T-helper 1 cell treated with Interleukin-12 subunit alpha and Interleukin-12 subunit beta and Interleukin-4 antibody, amounts not matched to agents 30 μg/mL and 1 μg/mL, for 36 hours (primary cell): ENCODE data around the gene RALGPS2.
"Not testable (repeated sequence)": the region's sequence is repeated elsewhere in the genome, so short reads cannot be mapped to it uniquely, and the experiment has no call there.

Source experiments
- H3K27ac Mint-ChIP-seq: one replicate; pipeline ENCODE4 v1.8.0; 2021; ENCODE audit warnings: mild to moderate bottlenecking, mixed read lengths
- H3K27me3 Mint-ChIP-seq: one replicate; pipeline ENCODE4 v1.8.0; 2021; ENCODE audit warnings: low read depth, mixed read lengths
- H3K36me3 Mint-ChIP-seq: one replicate; pipeline ENCODE4 v1.8.0; 2021; ENCODE audit warnings: low read depth, mixed read lengths
- H3K4me1 Mint-ChIP-seq: one replicate; pipeline ENCODE4 v1.8.0; 2021; ENCODE audit warnings: low read depth, mixed read lengths
- H3K4me3 Mint-ChIP-seq: one replicate; pipeline ENCODE4 v1.8.0; 2021; ENCODE audit warnings: mild to moderate bottlenecking, moderate library complexity, mixed read lengths
- H3K9me3 Mint-ChIP-seq: one replicate; pipeline ENCODE4 v1.8.0; 2021; ENCODE audit warnings: mixed read lengths

The RALGPS2 gene

GRCh38 chr1:178844436-178844835 lies 119.4 kb downstream of the RALGPS2 start:
- H3K9me3 Mint-ChIP-seq, result peaks cover 2% of the 10 kb centered on the region
- no peak overlapping the region for H3K27ac Mint-ChIP-seq
- H3K36me3 Mint-ChIP-seq, result no peaks in the 10 kb centered on the region
- no peaks in the 10 kb centered on the region for H3K27me3 Mint-ChIP-seq
- H3K4me3 Mint-ChIP-seq, result no peak overlapping the region
- no peaks in the 10 kb centered on the region for H3K4me1 Mint-ChIP-seq

- Mint-ChIP-seq H3K9me3 (peaks cover 2% of the 10 kb centered on the region), H3K27ac (no peak overlapping the region), H3K27me3 (no peaks in the 10 kb centered on the region), H3K36me3 (no peaks in the 10 kb centered on the region), H3K4me3 (no peak overlapping the region), H3K4me1 (no peaks in the 10 kb centered on the region)
These were observed 121.3 kb downstream of the RALGPS2 start for GRCh38 chr1:178846306-178846705.

- Mint-ChIP-seq H3K27me3 (no peaks in the 10 kb centered on the region), H3K36me3 (no peaks in the 10 kb centered on the region), H3K9me3 (peaks cover 2% of the 10 kb centered on the region), H3K4me1 (no peaks in the 10 kb centered on the region), H3K4me3 (no peak overlapping the region), H3K27ac (no peak overlapping the region)
These were observed 122.4 kb downstream of the RALGPS2 start for GRCh38 chr1:178847396-178847849.

GRCh38 chr1:178847919-178848318 lies 122.9 kb downstream of the RALGPS2 start:
- H3K9me3 Mint-ChIP-seq, H3K27ac Mint-ChIP-seq, H3K27me3 Mint-ChIP-seq, H3K4me1 Mint-ChIP-seq, H3K36me3 Mint-ChIP-seq, H3K4me3 Mint-ChIP-seq: not testable (repeated sequence)

GRCh38 chr1:178849918-178850317 lies 124.9 kb downstream of the RALGPS2 start:
- H3K36me3 Mint-ChIP-seq, result no peaks in the 10 kb centered on the region
- H3K4me1 Mint-ChIP-seq, result no peaks in the 10 kb centered on the region
- H3K9me3 Mint-ChIP-seq, result no peaks in the 10 kb centered on the region
- no peak overlapping the region for H3K27ac Mint-ChIP-seq
- no peaks in the 10 kb centered on the region for H3K27me3 Mint-ChIP-seq
- H3K4me3 Mint-ChIP-seq, result no peak overlapping the region

GRCh38 chr1:178857126-178857525 lies 132.1 kb downstream of the RALGPS2 start:
- H3K36me3 Mint-ChIP-seq, result no peaks in the 10 kb centered on the region

GRCh38 chr1:178862416-178862815 lies 137.4 kb downstream of the RALGPS2 start:
- H3K27me3 Mint-ChIP-seq, result no peaks in the 10 kb centered on the region
- H3K9me3 Mint-ChIP-seq, result no peaks in the 10 kb centered on the region
- no peak overlapping the region for H3K4me3 Mint-ChIP-seq
- no peak overlapping the region for H3K27ac Mint-ChIP-seq
- no peaks in the 10 kb centered on the region for H3K36me3 Mint-ChIP-seq
- no peaks in the 10 kb centered on the region for H3K4me1 Mint-ChIP-seq

More at GRCh38 chr1:178857126-178857525, 132.1 kb downstream of the RALGPS2 start:
- H3K27me3 Mint-ChIP-seq, result no peaks in the 10 kb centered on the region
- no peaks in the 10 kb centered on the region for H3K9me3 Mint-ChIP-seq
- no peak overlapping the region for H3K27ac Mint-ChIP-seq
- no peaks in the 10 kb centered on the region for H3K4me1 Mint-ChIP-seq
- no peak overlapping the region for H3K4me3 Mint-ChIP-seq

- Mint-ChIP-seq H3K27ac (no peak overlapping the region), H3K9me3 (no peaks in the 10 kb centered on the region), H3K27me3 (no peaks in the 10 kb centered on the region), H3K4me3 (no peak overlapping the region), H3K36me3 (no peaks in the 10 kb centered on the region), H3K4me1 (no peaks in the 10 kb centered on the region)
These were observed 137.8 kb downstream of the RALGPS2 start for GRCh38 chr1:178862864-178863263.

GRCh38 chr1:178864326-178864725 lies 139.3 kb downstream of the RALGPS2 start:
- Mint-ChIP-seq H3K9me3 (no peaks in the 10 kb centered on the region), H3K27me3 (no peaks in the 10 kb centered on the region), H3K4me1 (no peaks in the 10 kb centered on the region), H3K36me3 (no peaks in the 10 kb centered on the region), H3K4me3 (no peak overlapping the region), H3K27ac (no peak overlapping the region)

- Mint-ChIP-seq H3K36me3 (no peaks in the 10 kb centered on the region), H3K9me3 (no peaks in the 10 kb centered on the region), H3K4me1 (no peaks in the 10 kb centered on the region), H3K4me3 (no peak overlapping the region), H3K27ac (no peak overlapping the region), H3K27me3 (no peaks in the 10 kb centered on the region)
These were observed 142.6 kb downstream of the RALGPS2 start for GRCh38 chr1:178867670-178868069.

- Mint-ChIP-seq H3K27ac (no peak overlapping the region), H3K9me3 (no peaks in the 10 kb centered on the region), H3K4me1 (no peaks in the 10 kb centered on the region), H3K36me3 (no peaks in the 10 kb centered on the region), H3K4me3 (no peak overlapping the region), H3K27me3 (no peaks in the 10 kb centered on the region)
These were observed 143.7 kb downstream of the RALGPS2 start for GRCh38 chr1:178868706-178869105.

- no peaks in the 10 kb centered on the region for H3K36me3 Mint-ChIP-seq
- H3K4me3 Mint-ChIP-seq, result no peak overlapping the region
- H3K9me3 Mint-ChIP-seq, result no peaks in the 10 kb centered on the region
- H3K27ac Mint-ChIP-seq, result no peak overlapping the region
- H3K27me3 Mint-ChIP-seq, result no peaks in the 10 kb centered on the region
- H3K4me1 Mint-ChIP-seq, result no peaks in the 10 kb centered on the region
These were observed 144.2 kb downstream of the RALGPS2 start for GRCh38 chr1:178869119-178869697.

- no peak overlapping the region for H3K27ac Mint-ChIP-seq
- no peak overlapping the region for H3K4me3 Mint-ChIP-seq
- H3K9me3 Mint-ChIP-seq, result no peaks in the 10 kb centered on the region
- no peaks in the 10 kb centered on the region for H3K27me3 Mint-ChIP-seq
- H3K4me1 Mint-ChIP-seq, result no peaks in the 10 kb centered on the region
- no peaks in the 10 kb centered on the region for H3K36me3 Mint-ChIP-seq
These were observed 145.2 kb downstream of the RALGPS2 start for GRCh38 chr1:178870221-178870620.

- H3K36me3 Mint-ChIP-seq, result no peaks in the 10 kb centered on the region
- no peak within 1 kb of the TSS for H3K4me3 Mint-ChIP-seq
- H3K27me3 Mint-ChIP-seq, result no peaks in the 10 kb centered on the region
- H3K27ac Mint-ChIP-seq, result no peak within 1 kb of the TSS
- no peaks in the 10 kb centered on the region for H3K9me3 Mint-ChIP-seq
- no peaks in the 10 kb centered on the region for H3K4me1 Mint-ChIP-seq
These were observed 145.9 kb downstream of the RALGPS2 start, which contains the start of gene ANGPTL1 for GRCh38 chr1:178870944-178871343. ANGPTL1 (minus strand) TSS chr1:178871077; CDS start chr1:178865776, 5,301 bp downstream.

GRCh38 chr1:178871551-178872320 lies 146.7 kb downstream of the RALGPS2 start:
- no peaks in the 10 kb centered on the region for H3K27me3 Mint-ChIP-seq
- no peak overlapping the region for H3K27ac Mint-ChIP-seq
- no peaks in the 10 kb centered on the region for H3K4me1 Mint-ChIP-seq
- no peak overlapping the region for H3K4me3 Mint-ChIP-seq
- H3K9me3 Mint-ChIP-seq, result no peaks in the 10 kb centered on the region
- no peaks in the 10 kb centered on the region for H3K36me3 Mint-ChIP-seq
